ENCODE data around the gene RND3. TPM values are rescaled to one million over a fixed set of nuclear protein-coding genes. Genes with fewer than 3 reads are reported as not detected.

The RND3 gene
- total RNA-seq, 3 donors from 2014 or later = 42.2 to 80.1 (median 57.5) TPM

GRCh38 chr2:150482111-150482510, 5.4 kb downstream of the RND3 start:
- DNase-seq (no peak), ATAC-seq (no peak)
- intact Hi-C loops (cut with DNase I, micrococcal nuclease) = loop anchor here in 1 of 2 donors (10.0 kb wide), 1 partner anchor 887 kb away; no protein-coding TSS in a partner anchor
- H3K36me3 ChIP-seq (ENCODE audit: low read depth) = no peaks in the 10 kb centered on the region
- no peaks in the 10 kb centered on the region for H3K9me3 ChIP-seq
- peaks cover 52% of the 10 kb centered on the region for H3K4me1 ChIP-seq (ENCODE audit: low read depth)
- TF ChIP-seq, protein P1, sequence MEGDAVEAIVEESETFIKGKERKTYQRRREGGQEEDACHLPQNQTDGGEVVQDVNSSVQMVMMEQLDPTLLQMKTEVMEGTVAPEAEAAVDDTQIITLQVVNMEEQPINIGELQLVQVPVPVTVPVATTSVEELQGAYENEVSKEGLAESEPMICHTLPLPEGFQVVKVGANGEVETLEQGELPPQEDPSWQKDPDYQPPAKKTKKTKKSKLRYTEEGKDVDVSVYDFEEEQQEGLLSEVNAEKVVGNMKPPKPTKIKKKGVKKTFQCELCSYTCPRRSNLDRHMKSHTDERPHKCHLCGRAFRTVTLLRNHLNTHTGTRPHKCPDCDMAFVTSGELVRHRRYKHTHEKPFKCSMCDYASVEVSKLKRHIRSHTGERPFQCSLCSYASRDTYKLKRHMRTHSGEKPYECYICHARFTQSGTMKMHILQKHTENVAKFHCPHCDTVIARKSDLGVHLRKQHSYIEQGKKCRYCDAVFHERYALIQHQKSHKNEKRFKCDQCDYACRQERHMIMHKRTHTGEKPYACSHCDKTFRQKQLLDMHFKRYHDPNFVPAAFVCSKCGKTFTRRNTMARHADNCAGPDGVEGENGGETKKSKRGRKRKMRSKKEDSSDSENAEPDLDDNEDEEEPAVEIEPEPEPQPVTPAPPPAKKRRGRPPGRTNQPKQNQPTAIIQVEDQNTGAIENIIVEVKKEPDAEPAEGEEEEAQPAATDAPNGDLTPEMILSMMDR (IDR thresholded peaks at IDR 0.05) = no peak
- H3K4me3 ChIP-seq = no peak overlapping the region

DNA sequence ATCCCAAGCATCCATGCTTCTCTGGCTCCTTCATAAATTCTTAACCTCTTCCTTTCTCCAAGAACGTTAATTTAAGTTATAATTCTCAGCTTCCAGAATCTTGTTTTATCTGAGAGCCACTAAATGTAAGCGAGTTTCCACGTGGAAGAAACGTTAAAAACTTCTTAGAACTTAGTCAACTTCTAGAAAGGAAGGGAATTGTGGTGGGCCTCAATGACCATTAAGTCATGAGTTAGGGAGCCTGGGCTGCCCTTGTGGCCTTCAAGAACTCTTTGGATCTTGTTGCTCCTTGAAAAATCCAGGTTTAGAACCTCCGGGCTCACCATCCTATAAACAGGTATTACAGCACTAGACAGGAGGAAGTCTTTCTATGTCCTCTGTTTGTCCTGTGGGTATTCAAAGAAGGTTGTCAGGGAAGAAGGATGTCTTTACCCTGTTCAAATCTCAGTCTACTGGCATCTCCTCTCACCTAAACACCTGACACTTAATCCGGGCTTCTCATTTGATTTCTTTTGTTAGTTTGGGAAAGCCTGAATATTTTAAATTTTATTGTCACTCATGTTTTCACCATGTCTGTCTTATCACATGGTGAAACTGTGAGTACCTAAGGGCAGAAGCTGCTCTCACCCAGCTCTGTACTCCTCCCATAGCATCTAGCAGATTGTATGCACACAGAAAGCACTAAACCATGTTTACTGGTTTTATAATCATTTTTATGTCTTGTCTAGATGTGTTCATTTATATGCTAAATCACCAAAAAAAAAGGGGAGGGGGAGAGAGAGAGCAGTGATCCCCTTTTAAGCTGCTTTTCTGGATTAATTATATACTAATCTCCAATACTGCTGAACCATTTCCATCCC, 6.3 kb downstream of the RND3 start:
- no peak for DNase-seq
- Histone ChIP-seq H3K4me1 (ENCODE audit: low read depth) (peaks cover 60% of the 10 kb centered on the region), H3K4me3 (no peak overlapping the region), H3K9me3 (no peaks in the 10 kb centered on the region), H3K36me3 (ENCODE audit: low read depth) (no peaks in the 10 kb centered on the region)
- no peak for ATAC-seq
- intact Hi-C loops (cut with DNase I, micrococcal nuclease) = loop anchor here in 1 of 2 donors (10.0 kb wide), 1 partner anchor 886 kb away; no protein-coding TSS in a partner anchor
- TF ChIP-seq, protein P1 (IDR thresholded peaks at IDR 0.05) = no peak

- TF ChIP-seq, protein P1 (IDR thresholded peaks at IDR 0.05) = no peak
- no peak overlapping the region for H3K4me3 ChIP-seq
- peaks cover 63% of the 10 kb centered on the region for H3K4me1 ChIP-seq (ENCODE audit: low read depth)
- DNase-seq (no peak), ATAC-seq (no peak)
- H3K36me3 ChIP-seq (ENCODE audit: low read depth) = no peaks in the 10 kb centered on the region
- H3K9me3 ChIP-seq = no peaks in the 10 kb centered on the region
- intact Hi-C loops (cut with DNase I, micrococcal nuclease) = loop anchor here in 1 of 2 donors (10.0 kb wide), 1 partner anchor 885 kb away; no protein-coding TSS in a partner anchor
Observed at GRCh38 chr2:150480241-150480640, 7.2 kb downstream of the RND3 start.

- H3K4me1 ChIP-seq (ENCODE audit: low read depth) = peaks cover 64% of the 10 kb centered on the region
- TF ChIP-seq, protein P1 (IDR thresholded peaks at IDR 0.05) = no peak
- ATAC-seq (no peak), DNase-seq (no peak)
- intact Hi-C loops (cut with DNase I, micrococcal nuclease) = no loop called here
- no peaks in the 10 kb centered on the region for H3K9me3 ChIP-seq
- H3K36me3 ChIP-seq (ENCODE audit: low read depth) = no peaks in the 10 kb centered on the region
- no peak overlapping the region for H3K4me3 ChIP-seq
Observed at GRCh38 chr2:150479075-150479915, 8.2 kb downstream of the RND3 start.

- intact Hi-C loops (cut with DNase I, micrococcal nuclease) = no loop called here
- DNase-seq (peak in 1 of 3 donors; percentile 23), ATAC-seq (peak; percentile 11)
- H3K4me3 ChIP-seq = no peak overlapping the region
- TF ChIP-seq, protein P1 (IDR thresholded peaks at IDR 0.05) = no peak
- H3K9me3 ChIP-seq = no peaks in the 10 kb centered on the region
- H3K36me3 ChIP-seq (ENCODE audit: low read depth) = no peaks in the 10 kb centered on the region
- H3K4me1 ChIP-seq (ENCODE audit: low read depth) = peaks cover 65% of the 10 kb centered on the region
Observed at GRCh38 chr2:150478200-150478974, 9.1 kb downstream of the RND3 start.

All from mucosa of descending colon (tissue), 3 donors.